Activated CD4-positive, CD25-positive, alpha-beta regulatory T cell treated with anti-CD3 and anti-CD28 coated beads, Interleukin-2, amount 50 U/mL, for 16 hours (primary cell): ENCODE results near the gene SCEL.
"Not testable (repeated sequence)": the region's sequence is repeated elsewhere in the genome, so short reads cannot be mapped to it uniquely, and the experiment has no call there.

Source experiments
- DNase-seq: peaks from one replicate; pipeline ENCODE4 v3.0.0-alpha.2; 2020; ENCODE audit warnings: low read depth, low spot score

Gene SCEL

GRCh38 chr13:77662301-77662700 is 126.8 kb downstream of the SCEL start:
- DNase-seq, result not testable (repeated sequence)

- DNase-seq, result not testable (repeated sequence)
These were observed 127.3 kb downstream of the SCEL start for GRCh38 chr13:77662831-77663230.

GRCh38 chr13:77674852-77675251 is 139.3 kb downstream of the SCEL start:
- no peak for DNase-seq

GRCh38 chr13:77678691-77679235 is 143.3 kb downstream of the SCEL start:
- no peak for DNase-seq

- DNase-seq, result no peak
These were observed 152.3 kb downstream of the SCEL start for GRCh38 chr13:77687799-77688198.

- DNase-seq, result no peak
These were observed 156.4 kb downstream of the SCEL start for GRCh38 chr13:77691871-77692270.

GRCh38 chr13:77692746-77693448 is 157.4 kb downstream of the SCEL start:
- DNase-seq, result no peak

- DNase-seq, result no peak
These were observed 158.0 kb downstream of the SCEL start for GRCh38 chr13:77693449-77693940.
